Endodermal cell (in vitro differentiated cells): Measurements from ENCODE around the gene TLL2. TPM values are rescaled to one million over a fixed set of nuclear protein-coding genes. Genes with fewer than 3 reads are reported as not detected.
"Not testable (repeated sequence)": the region's sequence is repeated elsewhere in the genome, so short reads cannot be mapped to it uniquely, and the experiment has no call there.

ENCODE experiments used
- DNase-seq: peaks from one replicate; pipeline ENCODE4 v3.0.0-alpha.2; 2017
- H3K27ac ChIP-seq: 2 replicates; pipeline ENCODE4 v1.5.1; 2013; ENCODE audit warnings: mild to moderate bottlenecking, low read depth, low read length, moderate library complexity
- H3K27me3 ChIP-seq: 2 replicates; pipeline ENCODE4 v1.6.1; 2013; ENCODE audit warnings: mild to moderate bottlenecking, low read length, moderate library complexity; ENCODE audit not compliant: insufficient read depth, control insufficient read depth, poor library complexity, severe bottlenecking
- H3K36me3 ChIP-seq: 2 replicates; pipeline ENCODE4 v1.7.0; 2013; ENCODE audit warnings: mild to moderate bottlenecking, low read length, moderate library complexity; ENCODE audit not compliant: control insufficient read depth, insufficient read depth
- H3K4me1 ChIP-seq: one replicate; pipeline ENCODE4 v1.7.0; 2013; ENCODE audit warnings: low read length; ENCODE audit not compliant: control insufficient read depth, insufficient read depth
- H3K4me3 ChIP-seq: 2 replicates; pipeline ENCODE4 v1.5.1; 2013; ENCODE audit warnings: mild to moderate bottlenecking, low read length, moderate library complexity
- H3K9ac ChIP-seq: 2 replicates; pipeline ENCODE4 v1.6.1; 2013; ENCODE audit warnings: mild to moderate bottlenecking, low read length, moderate library complexity; ENCODE audit not compliant: poor library complexity, severe bottlenecking; ENCODE audit errors: extremely low read depth
- H3K9me3 ChIP-seq: 2 replicates; pipeline ENCODE4 v1.6.1; 2013; ENCODE audit warnings: mild to moderate bottlenecking, low read length, moderate library complexity; ENCODE audit not compliant: control insufficient read depth
- H3K27ac Mint-ChIP-seq: 2 replicates; pipeline ENCODE4 v1.8.0; 2020; ENCODE audit warnings: mixed read lengths
- H3K27me3 Mint-ChIP-seq: 2 replicates; pipeline ENCODE4 v1.8.0; 2021; ENCODE audit warnings: mild to moderate bottlenecking, mixed read lengths; ENCODE audit not compliant: insufficient read depth
- H3K36me3 Mint-ChIP-seq: 2 replicates; pipeline ENCODE4 v1.8.0; 2020; ENCODE audit warnings: low read depth, mixed read lengths
- H3K4me1 Mint-ChIP-seq: 2 replicates; pipeline ENCODE4 v1.8.0; 2020; ENCODE audit warnings: mixed read lengths
- H3K4me3 Mint-ChIP-seq: 2 replicates; pipeline ENCODE4 v1.8.0; 2020; ENCODE audit warnings: mild to moderate bottlenecking, moderate library complexity, mixed read lengths
- H3K9me3 Mint-ChIP-seq: 2 replicates; pipeline ENCODE4 v1.8.0; 2020; ENCODE audit warnings: mild to moderate bottlenecking, mixed read lengths
- CTCF ChIP-seq: fragments of 200-600 bp; sonication (generic); conservative IDR thresholded peaks from 2 replicates; pipeline ENCODE4 v1.5.0; 2021; ENCODE audit warnings: antibody characterized with exemption, mild to moderate bottlenecking
- WGBS, 2 experiments: methylation state at CpG; one replicate each; pipeline versions ENCODE4 v1.1.5 to v1.1.7; 2013; ENCODE audit warnings: missing lambda C conversion rate in 2 of 2, mixed read lengths in 1 of 2; ENCODE audit not compliant: insufficient coverage in 1 of 2, insufficient read length in 1 of 2; 5-methylcytosine and 5-hydroxymethylcytosine counted together
- total RNA-seq, 2 donors: library from RNA; stranded (reverse); fragmentation: NEBNext Ultra II Directional in 1 of 2; extraction: Animal tissue kit (Norgen Biotek cat#: 25700) in 1 of 2; gene quantifications; 2 replicates in 1 of 2; 3 replicates in 1 of 2; pipeline ENCODE4 v1.2.1, GENCODE V29; 2021

TLL2 gene
- total RNA-seq, 2 donors from 2014 or later, result 0.11 to 0.18 TPM

- H3K9me3 ChIP-seq, result no peaks in the 10 kb centered on the region
- DNase-seq, result peak; percentile 49
- no peaks in the 10 kb centered on the region for H3K4me1 Mint-ChIP-seq
Measured at GRCh38 chr10:96556003-96556402, 42.3 kb upstream of the TLL2 start.

GRCh38 chr10:96555330-96555729 lies 41.6 kb upstream of the TLL2 start:
- H3K36me3 ChIP-seq, result peaks cover 82% of the 10 kb centered on the region
- no peaks in the 10 kb centered on the region for H3K4me1 ChIP-seq
- Mint-ChIP-seq H3K27me3 (no peaks in the 10 kb centered on the region), H3K4me1 (no peaks in the 10 kb centered on the region), H3K36me3 (peaks cover 25% of the 10 kb centered on the region), H3K9me3 (no peaks in the 10 kb centered on the region), H3K4me3 (no peak overlapping the region), H3K27ac (no peak overlapping the region)
- H3K9ac ChIP-seq, result no peak overlapping the region
- 93 to 94% methylated on average over 2 to 3 of the region's 3 CpGs for WGBS, 2 experiments
- DNase-seq, result no peak
- no peak overlapping the region for H3K4me3 ChIP-seq
- H3K27ac ChIP-seq, result no peak overlapping the region
- H3K27me3 ChIP-seq, result no peaks in the 10 kb centered on the region
- no peaks in the 10 kb centered on the region for H3K9me3 ChIP-seq
- no peak for TF ChIP-seq CTCF

More at GRCh38 chr10:96556003-96556402, 42.3 kb upstream of the TLL2 start:
- Histone ChIP-seq H3K27ac (no peak overlapping the region), H3K36me3 (peaks cover 82% of the 10 kb centered on the region), H3K9ac (no peak overlapping the region), H3K4me3 (no peak overlapping the region), H3K27me3 (no peaks in the 10 kb centered on the region), H3K4me1 (no peaks in the 10 kb centered on the region)
- H3K27me3 Mint-ChIP-seq, result no peaks in the 10 kb centered on the region
- no peak overlapping the region for H3K27ac Mint-ChIP-seq
- WGBS, 2 experiments, result 93 to 100% methylated on average over 1 of the region's 1 CpG
- TF ChIP-seq CTCF, result peak; percentile 75
- H3K9me3 Mint-ChIP-seq, result no peaks in the 10 kb centered on the region
- no peak overlapping the region for H3K4me3 Mint-ChIP-seq
- H3K36me3 Mint-ChIP-seq, result peaks cover 28% of the 10 kb centered on the region

DNA sequence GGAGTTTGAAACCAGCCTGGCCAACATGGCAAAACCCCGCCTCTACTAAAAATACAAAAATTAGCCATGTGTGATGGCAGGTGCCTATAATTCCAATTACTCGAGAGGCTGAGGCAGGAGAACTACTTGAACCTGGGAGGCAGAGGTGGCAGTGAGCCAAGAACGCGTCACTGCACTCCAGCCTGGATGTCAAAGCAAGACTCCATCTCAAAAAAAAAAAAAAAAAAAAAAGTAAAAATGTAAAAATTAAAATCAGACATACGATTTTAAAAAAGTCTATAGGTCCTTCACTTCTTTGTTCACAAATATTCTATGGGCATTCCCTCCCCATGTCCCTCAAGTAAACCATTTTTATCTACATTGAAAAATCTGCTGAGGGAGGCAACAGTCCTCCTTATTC lies 34.9 kb upstream of the TLL2 start:
- H3K27ac Mint-ChIP-seq, result peak overlapping the region; percentile 70
- WGBS, 2 experiments, result 92 to 96% methylated on average over 2 to 5 of the region's 5 CpGs

DNA sequence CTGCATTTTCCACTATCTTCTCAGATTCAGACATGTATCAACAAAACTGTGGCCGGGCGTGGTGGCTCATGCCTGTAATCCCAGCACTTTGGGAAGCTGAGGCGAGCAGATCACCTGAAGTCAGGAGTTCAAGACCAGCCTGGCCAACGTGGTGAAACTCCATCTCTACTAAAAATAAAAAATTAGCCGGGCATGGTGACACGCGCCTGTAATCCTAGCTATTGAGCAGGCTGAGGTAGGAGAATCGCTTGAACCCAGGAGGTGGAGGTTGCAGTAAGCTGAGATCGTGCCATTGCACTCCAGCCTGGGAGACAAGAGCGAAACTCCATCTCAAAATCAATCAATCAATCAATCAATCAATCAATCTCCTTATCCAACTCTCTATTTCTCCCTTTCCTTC lies 31.8 kb upstream of the TLL2 start:
- H3K27me3 Mint-ChIP-seq, DNase-seq, H3K4me1 ChIP-seq, H3K27ac ChIP-seq, H3K9me3 ChIP-seq, H3K4me3 ChIP-seq, H3K4me3 Mint-ChIP-seq, H3K9ac ChIP-seq, H3K9me3 Mint-ChIP-seq, H3K4me1 Mint-ChIP-seq, H3K27me3 ChIP-seq: not testable (repeated sequence)
- H3K36me3 ChIP-seq, result peaks cover 85% of the 10 kb centered on the region
- 97 to 98% methylated on average over 6 to 10 of the region's 10 CpGs for WGBS, 2 experiments
- peak overlapping the region; percentile 53 for H3K27ac Mint-ChIP-seq
- peaks cover 65% of the 10 kb centered on the region for H3K36me3 Mint-ChIP-seq

More for the DNA sequence above, 34.9 kb upstream of the TLL2 start:
- Histone ChIP-seq H3K36me3 (peaks cover 92% of the 10 kb centered on the region), H3K9me3 (no peaks in the 10 kb centered on the region), H3K27me3 (no peaks in the 10 kb centered on the region), H3K4me1 (no peaks in the 10 kb centered on the region), H3K9ac (no peak overlapping the region), H3K27ac (no peak overlapping the region), H3K4me3 (no peak overlapping the region)
- H3K9me3 Mint-ChIP-seq, result no peaks in the 10 kb centered on the region
- no peaks in the 10 kb centered on the region for H3K27me3 Mint-ChIP-seq
- H3K4me3 Mint-ChIP-seq, result no peak overlapping the region
- DNase-seq, result no peak
- H3K36me3 Mint-ChIP-seq, result peaks cover 54% of the 10 kb centered on the region
- no peak for TF ChIP-seq CTCF
- no peaks in the 10 kb centered on the region for H3K4me1 Mint-ChIP-seq
